ENCODE data around the gene ARHGAP15. TPM values are rescaled to one million over a fixed set of nuclear protein-coding genes. Genes with fewer than 3 reads are reported as not detected.

ARHGAP15 gene
- total RNA-seq, 2 donors from 2014 or later: 2.6 to 6.9 TPM

DNA sequence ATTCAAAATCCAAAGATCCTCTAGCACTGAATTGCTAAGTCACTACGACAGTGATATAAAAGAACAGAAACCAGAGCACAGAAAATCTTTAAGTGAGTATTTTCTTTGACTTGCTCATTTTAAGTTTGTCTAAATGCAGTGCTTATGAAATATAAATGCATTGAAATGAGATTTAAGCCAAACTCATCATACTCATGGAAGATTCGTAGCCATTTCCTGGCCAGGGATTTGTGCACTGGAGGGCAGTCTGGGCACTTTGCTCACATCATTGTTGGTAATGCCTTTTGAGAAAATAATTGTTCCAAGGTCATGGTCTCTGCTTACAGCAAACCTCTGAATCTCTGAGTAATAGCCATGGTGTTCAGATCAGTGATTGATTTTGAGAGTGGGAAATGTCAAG, 307.7 kb downstream of the ARHGAP15 start:
- Histone ChIP-seq H3K27me3 (no peaks in the 10 kb centered on the region), H3K4me1 (no peaks in the 10 kb centered on the region), H3K27ac (peak overlapping the region in 1 of 2 donors; percentile 49), H3K4me3 (peak overlapping the region in 1 of 2 donors; percentile 7), H3K36me3 (no peaks in the 10 kb centered on the region), H3K9me3 (no peaks in the 10 kb centered on the region)
- no peak for TF ChIP-seq CTCF (IDR thresholded peaks at IDR 0.05)
- no peak for DNase-seq (ENCODE audit: low spot score)

DNA sequence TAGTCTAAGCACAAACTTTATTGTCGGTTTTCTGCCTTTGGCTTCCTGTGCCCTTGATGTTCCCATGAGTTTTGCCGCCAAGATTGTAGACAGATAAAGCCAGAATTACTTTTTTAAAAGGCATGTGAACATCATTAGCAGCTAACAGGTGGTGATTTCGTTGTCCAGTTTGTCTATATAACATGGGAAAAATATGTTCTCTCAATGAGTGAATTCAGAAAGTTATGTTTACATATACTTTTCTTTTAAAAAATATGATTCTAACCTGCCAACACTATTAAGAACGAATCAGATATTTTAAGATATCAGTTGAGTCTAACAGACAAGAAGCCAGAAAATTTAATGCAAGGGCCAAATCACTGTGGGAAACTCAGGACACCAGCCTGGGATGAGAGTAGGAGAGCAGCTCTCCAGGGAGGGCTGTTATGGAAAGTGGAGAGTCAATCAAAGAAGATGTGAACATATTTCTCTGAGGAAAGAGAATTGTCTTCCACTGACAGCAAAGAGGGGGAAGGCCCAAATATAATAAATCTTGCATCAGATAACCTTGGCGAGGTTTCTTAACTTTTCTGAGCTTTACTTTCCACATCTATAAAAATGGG, 311.3 kb downstream of the ARHGAP15 start:
- Histone ChIP-seq H3K4me3 (no peak overlapping the region), H3K9me3 (no peaks in the 10 kb centered on the region), H3K36me3 (no peaks in the 10 kb centered on the region), H3K4me1 (no peaks in the 10 kb centered on the region), H3K27me3 (no peaks in the 10 kb centered on the region), H3K27ac (peak overlapping the region in 1 of 2 donors; percentile 27)
- no peak for TF ChIP-seq CTCF (IDR thresholded peaks at IDR 0.05)
- no peak for DNase-seq (ENCODE audit: low spot score)

DNA sequence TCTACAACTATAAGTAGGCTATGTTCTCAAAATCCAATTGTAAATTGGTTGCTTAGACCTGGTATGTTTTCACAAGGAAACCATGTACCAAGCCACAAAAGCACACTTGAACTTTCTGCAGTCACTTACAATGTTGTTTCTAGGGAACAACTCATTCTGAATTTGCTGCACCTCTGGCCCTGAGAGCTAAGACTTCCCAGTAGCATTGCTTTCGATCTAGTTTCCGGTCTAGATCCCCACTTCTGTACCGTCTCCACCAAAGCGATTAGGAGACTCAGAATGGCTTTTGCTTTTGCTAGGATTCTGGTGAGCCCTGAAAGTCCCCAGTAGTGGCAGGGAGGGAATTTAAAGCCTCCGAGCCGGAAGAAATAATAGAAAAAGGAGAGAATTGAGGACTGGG, 313.0 kb downstream of the ARHGAP15 start:
- no peaks in the 10 kb centered on the region for H3K4me1 ChIP-seq
- peak overlapping the region in 1 of 2 donors; percentile 6 for H3K4me3 ChIP-seq
- no peaks in the 10 kb centered on the region for H3K36me3 ChIP-seq
- H3K9me3 ChIP-seq: no peaks in the 10 kb centered on the region
- DNase-seq (ENCODE audit: low spot score): no peak
- no peaks in the 10 kb centered on the region for H3K27me3 ChIP-seq
- TF ChIP-seq CTCF (IDR thresholded peaks at IDR 0.05): no peak
- H3K27ac ChIP-seq: peak overlapping the region; percentile 49 to 50

DNA sequence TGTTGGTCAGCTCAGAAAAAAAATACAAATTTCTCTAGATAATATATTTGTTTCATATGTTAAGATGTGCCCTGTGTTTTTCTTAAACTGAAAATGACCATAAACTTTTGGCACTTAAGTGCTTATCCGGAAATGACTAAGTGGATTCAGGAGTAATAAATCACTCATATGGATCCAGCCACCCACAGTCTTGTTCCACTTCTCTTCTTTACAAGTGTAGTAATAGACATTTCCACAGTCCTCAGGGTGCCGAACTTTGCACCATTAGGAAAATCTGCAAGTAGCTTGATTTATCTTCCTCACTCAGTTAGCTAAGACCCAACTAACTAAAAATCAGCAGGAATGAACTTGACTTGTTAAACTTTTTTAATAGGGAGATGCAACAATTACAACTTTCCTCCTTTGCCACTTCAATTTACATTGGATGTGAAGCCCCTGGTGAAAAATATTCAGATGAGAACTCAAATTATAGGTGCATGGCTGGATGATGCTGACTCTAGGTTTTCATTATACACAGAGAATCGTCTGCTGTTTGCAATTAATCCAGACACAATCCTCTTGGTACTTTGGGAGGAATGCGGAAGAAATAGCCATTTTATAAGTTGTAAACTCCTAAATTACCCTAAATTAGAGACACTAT, 322.5 kb downstream of the ARHGAP15 start:
- H3K4me3 ChIP-seq: no peak overlapping the region
- no peak overlapping the region for H3K27ac ChIP-seq
- no peaks in the 10 kb centered on the region for H3K9me3 ChIP-seq
- TF ChIP-seq CTCF (IDR thresholded peaks at IDR 0.05): no peak
- H3K27me3 ChIP-seq: no peaks in the 10 kb centered on the region
- no peaks in the 10 kb centered on the region for H3K36me3 ChIP-seq
- H3K4me1 ChIP-seq: no peaks in the 10 kb centered on the region
- no peak for DNase-seq (ENCODE audit: low spot score)

GRCh38 chr2:143452817-143453451, 323.7 kb downstream of the ARHGAP15 start:
- Histone ChIP-seq H3K4me1 (no peaks in the 10 kb centered on the region), H3K9me3 (no peaks in the 10 kb centered on the region), H3K27ac (no peak overlapping the region), H3K36me3 (no peaks in the 10 kb centered on the region), H3K4me3 (no peak overlapping the region), H3K27me3 (no peaks in the 10 kb centered on the region)
- no peak for DNase-seq (ENCODE audit: low spot score)
- no peak for TF ChIP-seq CTCF (IDR thresholded peaks at IDR 0.05)

All from right atrium auricular region (tissue), 2 donors.